ENCODE measurements around the gene TUBGCP3. TPM values are rescaled to one million over a fixed set of nuclear protein-coding genes. Genes with fewer than 3 reads are reported as not detected.

The TUBGCP3 gene
- total RNA-seq, 6 donors from 2014 or later = 27.7 to 50.3 (median 34.9) TPM

GRCh38 chr13:112531263-112531794 lies 56.6 kb downstream of the TUBGCP3 start:
- WGBS, 2 donors = 90% methylated on average over 12 of the region's 12 CpGs
- Histone ChIP-seq H3K9me3 (no peaks in the 10 kb centered on the region), H3K27ac (no peak overlapping the region), H3K36me3 (peaks cover 0 to 7% (median 3%) of the 10 kb centered on the region in 4 donors), H3K27me3 (no peaks in the 10 kb centered on the region), H3K4me3 (no peak overlapping the region), H3K4me1 (no peaks in the 10 kb centered on the region)
- TF ChIP-seq POLR2AphosphoS5 (IDR thresholded peaks at IDR 0.05) = no peak
- no peak for DNase-seq
- ATAC-seq (ENCODE audit: low FRiP score in 2 of 2) = no peak

- Histone ChIP-seq H3K9me3 (no peaks in the 10 kb centered on the region), H3K27me3 (no peaks in the 10 kb centered on the region), H3K27ac (no peak overlapping the region), H3K4me1 (no peaks in the 10 kb centered on the region), H3K36me3 (peaks cover 0 to 9% (median 4%) of the 10 kb centered on the region in 4 donors), H3K4me3 (no peak overlapping the region)
- no peak for ATAC-seq (ENCODE audit: low FRiP score in 2 of 2)
- no peak for DNase-seq
- 64 to 73% methylated on average over 2 of the region's 2 CpGs for WGBS, 2 donors
- TF ChIP-seq POLR2AphosphoS5 (IDR thresholded peaks at IDR 0.05) (no peak), EP300 (IDR thresholded peaks at IDR 0.05) (no peak), CTCF (IDR thresholded peaks at IDR 0.05) (no peak), POLR2A (IDR thresholded peaks at IDR 0.05) (no peak)
Measured at GRCh38 chr13:112530861-112531260, 57.1 kb downstream of the TUBGCP3 start.

- Histone ChIP-seq H3K27me3 (no peaks in the 10 kb centered on the region), H3K4me3 (no peak overlapping the region), H3K36me3 (peaks cover 0 to 25% (median 8%) of the 10 kb centered on the region in 4 donors), H3K9me3 (no peaks in the 10 kb centered on the region), H3K4me1 (no peaks in the 10 kb centered on the region), H3K27ac (no peak overlapping the region)
- no peak for DNase-seq
- 92 to 95% methylated on average over 8 of the region's 8 CpGs for WGBS, 2 donors
- TF ChIP-seq POLR2AphosphoS5 (IDR thresholded peaks at IDR 0.05) (no peak), POLR2A (IDR thresholded peaks at IDR 0.05) (no peak), CTCF (IDR thresholded peaks at IDR 0.05) (no peak), EP300 (IDR thresholded peaks at IDR 0.05) (no peak)
- ATAC-seq (ENCODE audit: low FRiP score in 2 of 2) = no peak
Measured at GRCh38 chr13:112529216-112529615, 58.7 kb downstream of the TUBGCP3 start.

- ATAC-seq (ENCODE audit: low FRiP score in 2 of 2) (no peak), DNase-seq (no peak)
- Histone ChIP-seq H3K9me3 (no peaks in the 10 kb centered on the region), H3K4me3 (no peak overlapping the region), H3K27me3 (no peaks in the 10 kb centered on the region), H3K4me1 (no peaks in the 10 kb centered on the region), H3K36me3 (peaks cover 4 to 50% (median 17%) of the 10 kb centered on the region in 4 donors), H3K27ac (no peak overlapping the region)
- WGBS, 2 donors = 96% methylated on average over 9 of the region's 9 CpGs
- TF ChIP-seq CTCF (IDR thresholded peaks at IDR 0.05) (no peak), POLR2A (IDR thresholded peaks at IDR 0.05) (no peak), EP300 (IDR thresholded peaks at IDR 0.05) (no peak), POLR2AphosphoS5 (IDR thresholded peaks at IDR 0.05) (no peak)
Measured at GRCh38 chr13:112526146-112526853, 61.7 kb downstream of the TUBGCP3 start.

- no peak for ATAC-seq (ENCODE audit: low FRiP score in 2 of 2)
- no peak for DNase-seq
- Histone ChIP-seq H3K9me3 (no peaks in the 10 kb centered on the region), H3K27ac (no peak overlapping the region), H3K4me3 (no peak overlapping the region), H3K4me1 (no peaks in the 10 kb centered on the region), H3K27me3 (no peaks in the 10 kb centered on the region), H3K36me3 (peaks cover 5 to 56% (median 18%) of the 10 kb centered on the region in 4 donors)
- WGBS, 2 donors = 90 to 93% methylated on average over 7 of the region's 7 CpGs
- TF ChIP-seq POLR2A (IDR thresholded peaks at IDR 0.05) (no peak), CTCF (IDR thresholded peaks at IDR 0.05) (no peak), EP300 (IDR thresholded peaks at IDR 0.05) (no peak), POLR2AphosphoS5 (IDR thresholded peaks at IDR 0.05) (no peak)
Measured at GRCh38 chr13:112525356-112525945, 62.5 kb downstream of the TUBGCP3 start.

All from upper lobe of left lung (tissue), 6 donors.